DND-41 (cell line): Measurements from ENCODE around the gene PDE7B.

Experiments used
- EZH2 ChIP-seq: IDR thresholded peaks from 3 replicates; pipeline ENCODE4 v1.6.1; 2012; ENCODE audit warnings: borderline replicate concordance, low read depth, mild to moderate bottlenecking, moderate library complexity, low read length, inconsistent platforms; ENCODE audit not compliant: severe bottlenecking
- TF ChIP-seq, protein P1 (sequence below): IDR thresholded peaks from 2 replicates; pipeline ENCODE4 v1.5.1; 2012; ENCODE audit warnings: borderline replicate concordance, low read length, moderate library complexity, mild to moderate bottlenecking; ENCODE audit not compliant: poor library complexity, severe bottlenecking; ENCODE audit errors: extremely low read depth

DNA sequence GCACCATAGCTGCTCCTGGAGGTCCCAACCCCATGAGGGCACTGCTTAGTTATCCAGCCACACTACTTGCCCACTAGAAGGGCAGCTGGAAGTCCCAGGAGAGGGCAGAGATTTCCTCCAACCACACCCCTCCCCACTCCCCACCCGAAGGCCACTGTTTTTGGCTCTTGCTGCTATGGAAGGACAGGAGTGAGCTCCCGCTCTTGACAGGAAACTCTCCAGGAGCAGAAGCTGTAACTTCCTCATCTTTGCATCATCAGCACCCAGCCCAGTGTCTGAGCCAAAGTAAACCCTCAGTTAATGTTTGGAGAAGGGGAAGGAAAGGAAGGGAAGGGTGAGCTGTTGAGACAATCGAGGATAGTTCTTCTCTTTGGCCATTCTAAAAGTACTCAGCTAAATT, 277.9 kb downstream of the PDE7B start:
- TF ChIP-seq, protein P1, sequence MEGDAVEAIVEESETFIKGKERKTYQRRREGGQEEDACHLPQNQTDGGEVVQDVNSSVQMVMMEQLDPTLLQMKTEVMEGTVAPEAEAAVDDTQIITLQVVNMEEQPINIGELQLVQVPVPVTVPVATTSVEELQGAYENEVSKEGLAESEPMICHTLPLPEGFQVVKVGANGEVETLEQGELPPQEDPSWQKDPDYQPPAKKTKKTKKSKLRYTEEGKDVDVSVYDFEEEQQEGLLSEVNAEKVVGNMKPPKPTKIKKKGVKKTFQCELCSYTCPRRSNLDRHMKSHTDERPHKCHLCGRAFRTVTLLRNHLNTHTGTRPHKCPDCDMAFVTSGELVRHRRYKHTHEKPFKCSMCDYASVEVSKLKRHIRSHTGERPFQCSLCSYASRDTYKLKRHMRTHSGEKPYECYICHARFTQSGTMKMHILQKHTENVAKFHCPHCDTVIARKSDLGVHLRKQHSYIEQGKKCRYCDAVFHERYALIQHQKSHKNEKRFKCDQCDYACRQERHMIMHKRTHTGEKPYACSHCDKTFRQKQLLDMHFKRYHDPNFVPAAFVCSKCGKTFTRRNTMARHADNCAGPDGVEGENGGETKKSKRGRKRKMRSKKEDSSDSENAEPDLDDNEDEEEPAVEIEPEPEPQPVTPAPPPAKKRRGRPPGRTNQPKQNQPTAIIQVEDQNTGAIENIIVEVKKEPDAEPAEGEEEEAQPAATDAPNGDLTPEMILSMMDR = no peak
- no peak for TF ChIP-seq EZH2
